Measurements from ENCODE around the gene ZNHIT3. TPM values are rescaled to one million over a fixed set of nuclear protein-coding genes. Genes with fewer than 3 reads are reported as not detected.
"Not testable (repeated sequence)": the region's sequence is repeated elsewhere in the genome, so short reads cannot be mapped to it uniquely, and the experiment has no call there.

ZNHIT3 gene
- total and polyA plus RNA-seq, 2 experiments from 2014 or later = 48.1 to 53.3 TPM

- H4K20me1 ChIP-seq (ENCODE audit: insufficient read depth, poor library complexity, severe bottlenecking) = no peaks in the 10 kb centered on the region
- 92% methylated on average over 11 of the region's 11 CpGs for WGBS (ENCODE audit: low lambda C conversion rate, missing lambda C conversion rate)
- no peaks in the 10 kb centered on the region for H3K79me2 ChIP-seq
- H3K4me2 ChIP-seq = no peak overlapping the region
- no peak overlapping the region for H2AFZ ChIP-seq
- no peak for DNase-seq (ENCODE audit: low spot score)
- no peaks in the 10 kb centered on the region for H3K36me3 ChIP-seq (replicated peaks; ENCODE audit: insufficient read depth, low read depth)
- no peaks in the 10 kb centered on the region for H3K9me2 ChIP-seq (replicated peaks; ENCODE audit: insufficient read depth)
- H3K27me3 ChIP-seq = no peaks in the 10 kb centered on the region
- no peak overlapping the region for H3K27ac ChIP-seq
- TF ChIP-seq EZH2 (IDR thresholded peaks at IDR 0.05; ENCODE audit: borderline replicate concordance) (no peak), EZH2phosphoT487 (IDR thresholded peaks at IDR 0.05; ENCODE audit: low read depth, severe bottlenecking, unreplicated experiment) (no peak), CTCF (IDR thresholded peaks at IDR 0.05; ENCODE audit: poor library complexity) (no peak)
- H3K4me1 ChIP-seq (ENCODE audit: insufficient read depth) = no peaks in the 10 kb centered on the region
- no peak overlapping the region for H3K4me3 ChIP-seq
- no peaks in the 10 kb centered on the region for H3K9me3 ChIP-seq (ENCODE audit: low read depth)
Observed at GRCh38 chr17:36506831-36507230, 20.4 kb downstream of the ZNHIT3 start.

- no peak overlapping the region for H3K4me3 ChIP-seq
- no peaks in the 10 kb centered on the region for H3K36me3 ChIP-seq (replicated peaks; ENCODE audit: insufficient read depth, low read depth)
- no peak for DNase-seq (ENCODE audit: low spot score)
- H3K27me3 ChIP-seq = no peaks in the 10 kb centered on the region
- TF ChIP-seq CTCF (IDR thresholded peaks at IDR 0.05; ENCODE audit: poor library complexity) (no peak), EZH2 (IDR thresholded peaks at IDR 0.05; ENCODE audit: borderline replicate concordance) (no peak)
- H3K4me1 ChIP-seq (ENCODE audit: insufficient read depth) = no peaks in the 10 kb centered on the region
- H2AFZ ChIP-seq = no peak overlapping the region
- H3K27ac ChIP-seq = no peak overlapping the region
- no peak overlapping the region for H3K4me2 ChIP-seq
- H3K79me2 ChIP-seq = no peaks in the 10 kb centered on the region
- WGBS (ENCODE audit: low lambda C conversion rate, missing lambda C conversion rate) = 98% methylated on average over 6 of the region's 6 CpGs
- no peaks in the 10 kb centered on the region for H3K9me2 ChIP-seq (replicated peaks; ENCODE audit: insufficient read depth)
- no peaks in the 10 kb centered on the region for H4K20me1 ChIP-seq (ENCODE audit: insufficient read depth, poor library complexity, severe bottlenecking)
- H3K9me3 ChIP-seq (ENCODE audit: low read depth) = no peaks in the 10 kb centered on the region
Observed at GRCh38 chr17:36507266-36507665, 20.8 kb downstream of the ZNHIT3 start.

- not testable (repeated sequence) for H3K4me1 ChIP-seq (ENCODE audit: insufficient read depth); H3K79me2 ChIP-seq; H3K27me3 ChIP-seq; H3K9me3 ChIP-seq (ENCODE audit: low read depth); H2AFZ ChIP-seq; H4K20me1 ChIP-seq (ENCODE audit: insufficient read depth, poor library complexity, severe bottlenecking); H3K4me3 ChIP-seq; H3K4me2 ChIP-seq; DNase-seq (ENCODE audit: low spot score); H3K27ac ChIP-seq; H3K9me2 ChIP-seq (replicated peaks; ENCODE audit: insufficient read depth); H3K36me3 ChIP-seq (replicated peaks; ENCODE audit: insufficient read depth, low read depth)
- WGBS (ENCODE audit: low lambda C conversion rate, missing lambda C conversion rate) = 98% methylated on average over 2 of the region's 2 CpGs
Observed at GRCh38 chr17:36508439-36508838, 22.0 kb downstream of the ZNHIT3 start.

GRCh38 chr17:36509272-36509985, 22.9 kb downstream of the ZNHIT3 start:
- no peaks in the 10 kb centered on the region for H3K27me3 ChIP-seq
- H3K4me2 ChIP-seq = no peak overlapping the region
- no peaks in the 10 kb centered on the region for H3K9me2 ChIP-seq (replicated peaks; ENCODE audit: insufficient read depth)
- TF ChIP-seq EZH2 (IDR thresholded peaks at IDR 0.05; ENCODE audit: borderline replicate concordance) = no peak
- no peak for TF ChIP-seq EZH2phosphoT487 (IDR thresholded peaks at IDR 0.05; ENCODE audit: low read depth, severe bottlenecking, unreplicated experiment)
- no peak for TF ChIP-seq CTCF (IDR thresholded peaks at IDR 0.05; ENCODE audit: poor library complexity)
- no peaks in the 10 kb centered on the region for H4K20me1 ChIP-seq (ENCODE audit: insufficient read depth, poor library complexity, severe bottlenecking)
- H2AFZ ChIP-seq = no peak overlapping the region
- no peak for DNase-seq (ENCODE audit: low spot score)
- no peak overlapping the region for H3K27ac ChIP-seq
- no peaks in the 10 kb centered on the region for H3K9me3 ChIP-seq (ENCODE audit: low read depth)
- H3K36me3 ChIP-seq (replicated peaks; ENCODE audit: insufficient read depth, low read depth) = no peaks in the 10 kb centered on the region
- WGBS (ENCODE audit: low lambda C conversion rate, missing lambda C conversion rate) = 97% methylated on average over 9 of the region's 9 CpGs
- no peaks in the 10 kb centered on the region for H3K4me1 ChIP-seq (ENCODE audit: insufficient read depth)
- no peaks in the 10 kb centered on the region for H3K79me2 ChIP-seq
- H3K4me3 ChIP-seq = no peak overlapping the region
